NCI-H2227 treated with DMSO at 0.1 percent for 48 hours (cell line): ENCODE data around the gene GPR142.
A peak's percentile ranks its signal among the peaks of the same experiment; 100 is the strongest.

Experiments used
- DNase-seq: peaks from one replicate; lab custom pipeline; 2025; lab: John Stamatoyannopoulos, UW

GPR142 gene

DNA sequence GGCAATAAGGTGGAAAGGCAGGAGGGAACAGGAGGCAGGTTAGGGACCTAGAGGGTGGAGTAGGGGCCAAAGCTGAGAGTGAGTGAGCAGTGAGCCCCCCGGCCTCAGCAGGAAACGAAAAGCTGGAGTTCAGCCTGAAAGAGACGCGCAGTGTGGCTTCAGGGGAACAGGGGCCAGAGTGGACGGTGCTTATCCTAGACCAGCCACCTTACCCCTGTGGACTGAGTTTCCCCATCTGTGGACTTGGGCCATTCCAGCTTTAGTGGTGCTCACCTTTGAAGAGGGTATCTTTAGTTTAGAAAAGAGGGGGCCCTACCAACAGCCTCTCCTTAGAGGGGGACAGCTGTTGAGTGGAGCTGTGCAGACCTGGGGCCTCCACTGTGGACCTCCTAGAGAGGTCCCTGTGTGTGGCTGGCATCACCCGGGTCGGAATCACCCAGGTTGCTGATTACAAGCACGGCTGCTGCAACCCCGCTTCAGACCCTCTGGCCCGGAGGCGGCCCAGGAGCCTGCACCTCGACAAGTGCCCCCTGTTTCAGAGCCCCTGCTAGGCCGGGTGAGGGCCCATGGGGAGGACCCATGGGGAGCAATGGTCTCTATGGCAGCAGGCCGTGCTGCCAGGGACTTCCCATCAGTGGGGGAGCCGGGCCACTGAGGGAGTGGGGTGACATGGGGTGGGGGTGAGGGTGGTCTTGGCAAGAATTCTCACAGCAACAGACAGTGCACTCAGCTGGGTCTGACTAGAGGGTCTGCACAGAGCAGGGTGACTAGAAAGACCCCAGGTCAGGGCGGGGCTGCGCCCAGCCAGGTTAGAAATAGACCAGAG is 2.6 kb downstream of the GPR142 start:
- no peak for DNase-seq

- DNase-seq: no peak
Measured at GRCh38 chr17:74371653-74372147, 4.4 kb downstream of the GPR142 start.

- DNase-seq: no peak
Measured at GRCh38 chr17:74372426-74372825, 5.1 kb downstream of the GPR142 start.

GRCh38 chr17:74373838-74374606 is 6.7 kb downstream of the GPR142 start:
- no peak for DNase-seq

- no peak for DNase-seq
Measured at GRCh38 chr17:74374858-74375257, 7.6 kb downstream of the GPR142 start.

GRCh38 chr17:74379495-74380085 is 12.3 kb downstream of the GPR142 start:
- DNase-seq: peak; percentile 72

DNA sequence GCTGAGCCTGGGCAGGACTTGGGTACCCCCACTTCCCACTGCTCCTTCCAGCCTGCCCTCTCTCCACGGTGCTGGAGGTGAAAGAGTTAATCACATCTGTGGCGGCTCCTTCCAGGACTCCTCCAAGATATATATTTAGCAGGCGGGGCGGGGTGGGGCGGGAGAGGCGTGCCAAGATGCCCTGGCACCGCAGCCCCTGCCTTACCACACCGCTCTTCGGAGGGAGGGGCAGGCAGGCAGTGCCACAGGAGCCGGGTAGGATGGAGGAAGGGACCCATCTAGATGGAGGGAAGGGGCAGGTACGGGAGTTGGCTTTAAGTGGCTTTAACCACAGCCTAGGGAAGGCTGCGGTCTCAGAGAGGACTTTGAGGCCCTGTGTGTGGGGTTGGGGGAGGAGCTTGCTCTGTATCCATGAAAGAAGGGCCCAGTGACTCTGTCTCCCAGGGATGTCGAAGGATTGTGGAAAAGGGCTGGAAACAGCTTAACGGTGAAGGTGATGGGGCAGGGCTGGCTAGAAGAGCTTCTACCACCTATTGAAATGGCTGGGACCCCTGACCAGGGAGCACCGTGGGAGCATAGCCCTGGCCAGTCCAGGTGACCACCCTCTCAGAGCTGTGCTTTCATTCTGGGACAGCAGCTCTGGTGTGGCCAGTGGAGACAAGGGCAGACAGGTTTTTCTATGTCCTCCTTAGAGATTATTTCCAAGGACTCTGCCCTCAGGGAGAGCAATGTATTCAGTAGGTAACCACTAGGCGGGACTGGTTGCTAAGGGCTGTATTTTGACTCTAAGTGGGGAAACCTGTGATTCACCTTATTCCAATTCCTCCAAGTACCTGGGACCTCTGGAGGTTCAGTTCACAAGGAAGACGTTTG is 13.0 kb downstream of the GPR142 start:
- peak; percentile 70 for DNase-seq

DNA sequence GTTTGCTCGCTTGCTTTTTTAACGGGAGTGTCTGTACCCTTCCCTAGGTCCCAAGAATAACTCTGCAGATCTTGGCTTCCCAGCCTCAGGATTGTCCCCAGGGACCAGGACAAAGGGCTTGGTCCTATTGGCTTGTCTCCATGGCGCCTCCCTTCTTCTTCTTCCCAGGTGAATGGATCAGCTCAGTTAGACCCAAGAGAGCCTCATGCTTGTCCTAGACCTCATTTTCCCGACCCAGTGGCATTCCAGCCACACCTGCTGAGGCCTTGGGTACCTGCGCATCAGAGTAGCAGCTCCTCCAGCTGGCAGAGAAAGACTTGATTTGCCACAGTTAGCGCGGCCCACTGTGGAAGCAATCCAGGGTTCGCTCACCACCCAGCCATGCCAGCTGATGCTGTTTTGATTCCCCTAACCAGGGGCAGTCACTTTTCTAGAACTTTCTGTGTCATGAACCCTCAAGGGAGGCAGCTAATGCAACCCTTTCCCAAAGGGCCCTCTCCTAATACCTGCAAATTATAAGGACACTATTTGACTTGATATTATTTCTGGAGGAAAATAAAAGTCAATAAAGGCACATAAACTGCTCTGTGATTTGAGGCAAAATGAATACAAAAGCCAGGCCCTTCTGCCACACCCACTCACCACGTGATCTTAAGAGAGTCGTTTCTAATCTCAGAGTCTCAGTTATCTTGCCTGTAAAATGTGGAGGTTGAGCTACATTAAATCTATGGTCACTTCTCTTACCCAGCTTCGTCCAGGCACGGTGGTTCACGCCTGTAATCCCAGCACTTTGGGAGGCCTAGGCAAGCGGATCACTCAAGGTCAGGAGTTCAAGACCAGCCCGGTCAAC is 13.9 kb downstream of the GPR142 start:
- no peak for DNase-seq

DNA sequence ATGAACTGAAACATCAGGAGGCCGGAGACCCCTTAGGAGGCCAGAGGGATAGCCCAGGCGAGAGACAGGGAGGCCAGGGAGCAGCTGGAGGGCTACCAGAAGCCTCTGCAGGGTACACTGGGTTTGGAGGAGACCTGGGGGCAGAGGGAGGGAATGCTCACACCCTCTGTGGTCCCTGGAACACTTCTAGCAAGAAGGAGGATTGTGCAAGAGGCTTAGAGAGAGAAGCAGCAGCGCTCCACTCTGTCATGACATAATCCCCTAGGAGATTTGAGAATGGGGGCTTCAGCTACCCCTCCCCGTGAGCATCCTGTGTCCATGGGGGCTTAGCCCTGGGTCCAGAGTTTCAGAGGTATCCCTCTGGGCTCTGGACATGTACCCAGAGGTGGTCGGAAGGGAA is 15.8 kb downstream of the GPR142 start:
- DNase-seq: no peak

- DNase-seq: no peak
Measured at GRCh38 chr17:74385201-74385600, 17.9 kb downstream of the GPR142 start.

DNA sequence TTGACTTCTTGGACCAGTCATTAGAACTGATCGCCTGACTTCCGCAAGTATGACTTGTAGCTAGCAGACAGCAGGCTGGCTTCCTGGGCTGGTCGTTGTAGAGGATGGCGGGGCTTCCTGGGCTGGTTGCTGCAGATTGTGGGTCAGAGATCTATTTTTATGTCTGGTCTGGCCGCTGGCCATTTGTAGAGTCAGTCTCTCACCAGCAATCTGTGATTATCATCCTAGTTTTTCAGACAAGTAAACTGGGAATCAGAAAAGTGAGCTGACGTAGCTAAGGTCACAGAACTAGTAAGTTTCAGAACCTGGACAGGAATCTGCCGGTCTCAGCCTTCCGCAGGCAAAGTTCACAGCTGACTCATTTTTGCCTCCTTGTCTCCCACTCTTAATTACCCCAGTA is 19.1 kb downstream of the GPR142 start:
- DNase-seq: no peak

DNA sequence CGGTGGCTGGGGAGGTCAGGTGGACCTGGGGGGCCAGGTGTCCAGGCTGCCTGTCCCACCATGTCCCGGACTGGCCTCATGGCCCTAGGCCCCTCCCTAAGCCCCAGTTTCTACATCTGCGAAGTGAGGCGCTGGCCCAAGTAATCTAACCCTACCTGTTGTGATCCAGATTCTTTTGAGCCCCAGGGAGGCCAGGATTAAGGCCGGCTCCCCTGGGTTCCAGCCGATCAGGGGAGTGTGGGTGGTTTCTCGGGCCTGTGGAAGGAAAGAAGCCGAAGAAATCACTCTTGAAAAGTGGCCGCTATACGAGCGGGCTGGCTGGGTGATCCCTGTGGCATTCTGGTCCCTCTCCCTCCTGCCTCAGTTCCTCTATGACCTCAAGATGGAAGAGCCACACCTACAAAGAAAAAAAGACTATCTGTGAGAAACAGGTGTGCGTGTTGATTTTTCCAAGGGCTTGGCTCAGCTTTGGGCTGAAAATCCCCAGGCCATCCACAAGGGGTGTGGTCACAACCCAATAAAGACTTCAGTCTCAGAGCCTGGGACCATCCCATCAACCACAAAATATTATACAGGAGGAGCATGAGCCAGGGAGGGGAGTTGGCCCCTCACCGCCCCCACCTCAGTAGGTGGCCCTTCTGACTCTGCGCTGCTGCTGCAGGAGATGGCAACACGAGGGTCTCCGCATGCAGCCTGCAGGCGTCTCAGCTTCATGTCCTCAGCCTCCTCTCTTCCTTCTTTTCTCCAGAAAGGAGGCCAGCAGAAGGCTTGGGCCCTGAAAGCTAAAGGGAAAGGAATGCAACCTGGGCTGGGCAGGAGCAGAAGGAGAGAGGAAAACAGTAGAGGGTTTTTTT is 20.3 kb downstream of the GPR142 start:
- DNase-seq: no peak

DNA sequence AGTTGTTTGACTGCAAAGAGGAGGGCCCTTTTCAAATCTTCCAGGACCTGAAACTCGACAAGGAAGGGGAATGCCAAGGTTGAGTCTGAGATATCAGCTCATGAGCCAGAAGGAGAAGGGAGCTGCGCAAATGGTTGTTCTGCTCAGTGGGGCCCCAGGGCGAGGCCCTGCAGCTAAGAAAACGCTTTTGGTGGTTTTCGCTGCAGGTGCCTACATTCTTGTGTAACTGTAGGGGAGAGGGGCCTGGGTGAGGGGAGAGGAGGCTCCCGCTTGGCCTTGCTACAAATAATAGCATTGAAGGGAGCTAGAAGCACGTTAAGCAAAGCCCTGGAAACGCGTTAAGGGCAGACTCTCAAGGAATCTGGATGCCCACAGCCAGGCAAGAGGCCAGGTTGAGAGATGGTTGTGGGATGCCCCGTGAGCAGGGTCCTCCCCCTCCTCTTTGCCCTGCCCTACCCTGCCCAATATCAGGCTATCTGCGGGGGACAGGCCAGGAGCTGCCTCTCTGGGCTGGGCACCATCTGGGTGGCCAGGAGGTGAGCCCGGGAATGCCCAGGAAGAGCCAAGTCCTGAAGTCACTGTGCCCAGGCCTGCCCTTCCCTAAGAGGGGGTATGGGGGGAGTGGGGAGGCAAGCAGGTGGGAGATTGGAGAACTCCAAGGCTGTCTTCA is 21.9 kb downstream of the GPR142 start:
- DNase-seq: no peak

- DNase-seq: no peak
Measured at GRCh38 chr17:74389937-74390679, 22.8 kb downstream of the GPR142 start.

- no peak for DNase-seq
Measured at GRCh38 chr17:74390680-74391653, 23.7 kb downstream of the GPR142 start.

DNA sequence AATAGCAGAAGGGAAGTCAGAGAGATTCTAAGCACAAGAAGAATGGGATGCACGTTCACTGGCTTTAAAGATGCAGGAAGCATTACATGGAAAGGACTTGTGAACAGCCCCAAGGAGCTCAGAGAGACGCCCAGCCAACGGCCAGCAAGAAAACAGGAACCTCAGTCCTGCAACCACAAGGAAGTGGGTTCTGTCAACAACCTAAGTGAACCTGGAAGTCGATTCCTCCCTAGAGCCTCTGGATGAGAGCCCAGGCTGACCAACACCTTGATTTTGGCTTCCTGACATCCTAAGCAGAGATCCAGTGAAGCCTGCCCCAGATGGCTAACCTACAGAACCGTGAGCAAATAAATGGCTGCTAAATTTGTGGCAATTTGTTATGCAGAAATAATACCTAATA is 24.5 kb downstream of the GPR142 start:
- DNase-seq: no peak

- no peak for DNase-seq
Measured at GRCh38 chr17:74392848-74393247, 25.5 kb downstream of the GPR142 start.
